NCI-H2227 (cell line): ENCODE measurements around the gene WRNIP1.

Source experiments
- DNase-seq: peaks from one replicate; lab custom pipeline; 2025; ENCODE audit not compliant: unreplicated experiment; lab: John Stamatoyannopoulos, UW

The WRNIP1 gene

DNA sequence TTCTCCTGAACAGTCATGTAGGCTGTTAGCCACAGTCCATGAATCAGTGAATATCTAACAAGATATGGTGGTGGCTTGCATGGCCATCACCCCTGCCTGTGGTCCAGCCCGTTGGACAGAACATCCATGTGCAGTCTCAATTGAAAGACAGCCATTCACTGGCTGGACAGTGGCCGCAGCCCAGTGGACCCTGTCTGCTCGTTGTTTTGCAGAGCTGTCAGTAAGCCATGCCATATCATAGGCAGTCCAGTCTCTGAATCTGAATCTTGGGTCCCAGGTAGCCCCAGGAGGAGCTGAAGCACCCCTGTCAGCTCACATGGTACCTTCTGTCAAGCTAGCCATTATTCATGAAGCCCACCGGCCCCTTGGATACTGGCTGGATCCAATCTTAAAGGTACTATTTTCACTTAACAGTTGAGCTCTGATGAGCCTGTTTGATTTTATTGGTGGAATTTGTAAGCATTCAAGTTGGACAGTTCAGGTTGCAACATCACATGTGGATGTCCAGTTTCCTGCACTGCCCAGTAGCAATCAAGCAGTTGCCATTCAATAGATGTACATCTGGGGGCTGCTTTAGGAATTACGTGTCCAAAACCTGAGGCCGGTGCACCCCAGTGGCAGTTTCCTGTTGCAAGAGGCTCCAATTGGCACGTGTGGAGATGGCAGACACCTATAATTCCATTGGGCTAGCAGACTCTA is 38.7 kb downstream of the WRNIP1 start:
- no peak for DNase-seq

DNA sequence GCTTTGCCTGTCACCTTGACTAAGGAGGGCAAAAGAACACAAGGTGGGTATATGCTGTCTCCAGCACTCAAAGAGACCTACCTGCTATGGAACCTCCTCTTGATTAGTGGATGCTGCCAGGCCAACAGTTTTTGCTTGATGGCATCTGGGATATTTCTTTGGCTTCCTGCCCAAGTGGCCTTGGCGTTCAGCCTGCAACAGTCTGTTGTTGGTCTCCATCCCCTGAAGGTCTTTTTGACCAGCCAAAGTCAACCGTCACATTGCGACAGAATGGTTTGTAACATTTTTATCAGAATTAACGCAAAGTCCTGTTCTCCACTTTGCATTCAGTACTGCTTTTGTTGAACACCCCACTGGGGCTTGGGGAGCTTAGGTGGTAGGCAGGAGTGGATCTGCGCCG is 39.3 kb downstream of the WRNIP1 start:
- no peak for DNase-seq

GRCh38 chr6:2805031-2805430 is 39.8 kb downstream of the WRNIP1 start:
- DNase-seq, result no peak

GRCh38 chr6:2806644-2807043 is 41.5 kb downstream of the WRNIP1 start:
- DNase-seq, result no peak

- DNase-seq, result no peak
These were observed 42.3 kb downstream of the WRNIP1 start for GRCh38 chr6:2807342-2808090.

GRCh38 chr6:2809015-2809414 is 43.8 kb downstream of the WRNIP1 start:
- no peak for DNase-seq

DNA sequence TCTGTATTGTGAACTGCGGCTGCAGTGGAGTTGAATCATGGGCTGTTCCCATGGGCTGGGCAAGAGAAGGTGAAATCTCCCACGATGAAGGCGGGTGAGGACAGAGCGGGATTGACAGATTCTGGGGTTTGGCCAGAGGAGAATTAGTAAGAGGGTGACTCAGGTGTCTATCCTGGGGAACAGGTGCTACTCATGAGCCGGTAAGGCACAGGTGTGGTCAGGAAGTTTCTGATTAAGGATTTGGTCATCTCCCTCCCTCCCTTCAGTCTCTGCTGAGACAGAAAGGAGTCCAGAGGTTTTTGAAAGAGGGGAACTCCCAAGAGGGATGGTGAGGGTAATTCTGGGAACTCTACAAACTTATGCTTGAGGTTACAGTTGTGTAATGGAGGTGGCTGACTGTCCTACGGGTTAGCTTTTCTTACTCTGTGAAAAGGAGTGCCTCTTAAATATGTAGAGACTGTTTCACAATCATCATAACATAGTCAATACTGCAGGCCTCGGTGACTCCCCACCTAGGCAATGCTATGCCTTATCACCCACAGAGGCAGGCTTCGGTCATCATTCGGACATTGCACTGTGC is 45.0 kb downstream of the WRNIP1 start:
- DNase-seq, result no peak

DNA sequence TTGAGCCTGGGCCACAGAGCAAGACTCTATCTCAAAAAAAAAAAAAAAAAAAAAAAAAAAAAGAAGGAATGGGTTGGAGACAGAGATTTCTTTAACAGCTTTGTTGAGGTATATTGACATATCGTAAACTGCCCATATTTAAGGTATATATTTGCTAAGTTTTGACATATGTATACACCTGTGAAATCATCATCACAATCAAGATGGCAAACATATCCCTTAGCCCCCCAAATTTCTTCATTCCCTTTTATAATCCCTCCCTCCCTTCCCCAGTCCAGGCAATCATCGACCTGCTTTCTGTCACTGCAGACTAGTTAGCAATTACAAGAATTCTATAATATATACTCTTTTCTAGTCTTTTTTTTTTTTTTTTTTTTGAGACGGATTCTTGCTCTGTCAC is 47.5 kb downstream of the WRNIP1 start:
- DNase-seq, result no peak

GRCh38 chr6:2816158-2816557 is 51.0 kb downstream of the WRNIP1 start:
- DNase-seq, result no peak

GRCh38 chr6:2817903-2818443 is 52.8 kb downstream of the WRNIP1 start:
- no peak for DNase-seq

DNA sequence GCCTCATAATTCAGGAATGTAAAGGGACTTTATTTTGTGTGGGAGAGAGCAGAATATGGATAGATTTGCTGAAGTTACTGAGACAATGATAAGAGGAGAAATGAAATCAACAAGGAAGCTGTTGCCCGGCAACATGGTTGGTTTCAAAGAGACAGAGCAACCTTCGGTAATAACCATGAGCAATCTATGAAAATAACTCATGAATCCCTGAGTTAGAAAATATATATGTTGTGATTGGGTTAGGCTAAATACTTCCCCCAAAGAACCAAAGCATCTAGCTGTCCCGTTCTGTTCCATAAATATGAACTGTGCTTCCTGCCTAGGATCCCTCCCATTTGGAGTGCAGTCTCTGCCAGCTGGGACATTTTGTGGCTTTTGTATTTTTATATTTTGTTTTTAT is 53.4 kb downstream of the WRNIP1 start:
- DNase-seq, result no peak

GRCh38 chr6:2819115-2819514 is 53.9 kb downstream of the WRNIP1 start:
- DNase-seq, result no peak

DNA sequence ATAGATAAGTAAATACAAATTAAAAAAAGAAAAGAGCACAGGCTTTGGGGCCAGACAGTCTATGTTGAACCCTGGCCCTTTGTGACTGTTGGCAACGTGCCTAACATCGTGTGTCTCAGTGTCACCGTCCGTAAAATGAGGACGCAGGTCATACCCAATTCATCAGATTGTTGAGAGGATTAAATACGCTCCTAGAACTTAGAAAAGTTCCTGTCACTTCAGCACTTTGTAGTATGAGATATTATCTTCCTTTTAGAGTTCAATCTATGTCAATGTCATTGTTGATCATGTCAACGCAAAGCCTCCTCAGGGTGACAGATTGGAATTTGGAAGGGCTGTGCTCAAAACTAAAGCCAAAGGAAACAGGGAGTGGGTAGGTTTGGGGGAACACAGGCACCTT is 54.8 kb downstream of the WRNIP1 start:
- DNase-seq, result no peak

GRCh38 chr6:2820415-2820814 is 55.2 kb downstream of the WRNIP1 start:
- no peak for DNase-seq

GRCh38 chr6:2821554-2821953 is 56.4 kb downstream of the WRNIP1 start:
- no peak for DNase-seq

DNA sequence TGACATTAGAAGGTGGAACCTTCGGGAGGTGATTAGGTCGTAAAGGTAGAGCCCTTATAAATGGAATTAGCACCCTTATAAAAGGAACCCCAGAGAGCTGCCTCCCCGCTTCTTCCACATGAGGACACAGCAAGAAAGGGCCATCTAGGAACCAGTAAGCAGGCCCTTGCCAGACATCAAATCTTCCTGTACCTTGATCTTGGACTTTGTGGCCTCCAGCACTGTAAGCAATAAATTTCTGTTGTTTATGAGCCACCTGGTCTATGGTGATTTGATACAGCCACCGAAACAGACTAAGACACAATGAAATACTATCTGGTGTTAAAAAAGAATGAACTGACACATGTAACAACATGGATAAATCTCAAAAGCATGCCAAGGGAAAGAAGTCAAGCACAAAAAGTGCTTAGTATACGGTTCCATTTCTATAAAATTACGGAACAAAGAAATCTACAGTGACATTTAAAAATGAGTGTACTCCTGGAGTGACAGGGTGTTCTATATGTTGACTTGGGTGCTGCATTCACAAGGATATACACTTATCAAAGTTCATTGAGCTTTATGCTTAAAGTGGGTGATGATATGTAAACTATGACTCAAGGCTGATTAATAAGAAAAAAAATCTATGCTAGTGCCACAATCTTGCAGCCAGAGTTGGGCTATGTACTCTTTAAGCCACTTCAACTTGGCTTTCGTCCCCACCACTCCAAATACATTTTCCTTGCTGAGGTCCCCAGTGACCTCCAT is 58.1 kb downstream of the WRNIP1 start:
- DNase-seq, result no peak

- DNase-seq, result no peak
These were observed 60.9 kb downstream of the WRNIP1 start for GRCh38 chr6:2826131-2826530.

DNA sequence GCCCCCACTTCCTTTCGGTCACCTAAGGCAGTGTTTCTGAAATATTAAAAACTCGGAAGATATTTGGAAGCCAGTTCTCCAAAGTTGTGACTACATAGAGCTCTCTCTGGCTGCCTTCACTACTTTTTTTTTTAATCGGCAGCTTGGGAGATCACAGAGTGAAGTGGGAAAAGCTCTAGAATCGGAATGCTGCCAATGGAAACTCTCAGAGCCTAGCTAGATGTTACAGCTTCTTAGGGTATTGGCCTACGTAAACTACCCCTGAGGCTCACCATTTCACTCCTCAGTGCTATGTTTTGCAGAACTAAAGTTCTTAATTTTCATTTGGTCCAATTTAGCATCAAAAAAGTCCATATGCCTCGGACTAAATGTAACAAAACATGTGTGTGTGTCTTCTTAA is 61.9 kb downstream of the WRNIP1 start:
- no peak for DNase-seq

DNA sequence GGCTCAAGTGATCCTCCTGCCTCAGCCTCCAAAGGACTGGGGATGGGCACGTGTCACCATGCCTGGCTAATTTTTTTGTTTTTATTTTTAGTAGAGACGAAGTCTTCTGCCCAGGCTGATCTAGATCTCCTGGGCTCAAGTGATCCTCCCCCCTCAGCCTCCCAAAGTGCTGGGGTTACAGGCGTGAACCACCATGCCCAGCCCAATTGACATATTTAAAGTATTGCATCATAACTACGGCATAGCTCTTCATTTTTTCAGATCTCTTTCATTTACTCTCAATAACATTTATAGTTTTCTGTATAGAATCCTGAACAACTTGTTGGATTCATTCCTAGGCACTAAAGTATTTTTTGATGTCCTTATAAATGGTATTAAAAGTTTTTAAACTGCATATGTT is 63.4 kb downstream of the WRNIP1 start:
- DNase-seq, result no peak

GRCh38 chr6:2829253-2829652 is 64.1 kb downstream of the WRNIP1 start:
- no peak for DNase-seq

GRCh38 chr6:2830183-2830582 is 65.0 kb downstream of the WRNIP1 start:
- no peak for DNase-seq
